OCI-LY3 (cell line): ENCODE data around the gene GALNTL6.

Source experiments
- CTCF ChIP-seq: fragments of 200-600, 300-600 bp; sonication (generic); IDR thresholded peaks from 2 replicates; pipeline ENCODE4 v1.5.1; 2014; ENCODE audit warnings: antibody characterized with exemption, low read length, low read depth
- EZH2phosphoT487 ChIP-seq: fragments of 200-600 bp; shearing (Covaris generic); IDR thresholded peaks from 2 replicates; pipeline ENCODE4 v1.6.1; 2018; ENCODE audit warnings: antibody characterized with exemption, mixed run types, low read depth

GRCh38 chr4:172546782-172547181 lies 733.6 kb downstream of the GALNTL6 start:
- TF ChIP-seq CTCF (no peak), EZH2phosphoT487 (no peak)
